Middle frontal gyrus (tissue), 1 donor: Measurements from ENCODE around the gene C1orf115.
"Not testable (repeated sequence)": the region's sequence is repeated elsewhere in the genome, so short reads cannot be mapped to it uniquely, and the experiment has no call there.

ENCODE experiments used
- DNase-seq: peaks from one replicate; pipeline ENCODE4 v3.0.0-alpha.2; 2015; ENCODE audit warnings: low spot score; ENCODE audit errors: extremely low spot score

C1orf115 gene

DNA sequence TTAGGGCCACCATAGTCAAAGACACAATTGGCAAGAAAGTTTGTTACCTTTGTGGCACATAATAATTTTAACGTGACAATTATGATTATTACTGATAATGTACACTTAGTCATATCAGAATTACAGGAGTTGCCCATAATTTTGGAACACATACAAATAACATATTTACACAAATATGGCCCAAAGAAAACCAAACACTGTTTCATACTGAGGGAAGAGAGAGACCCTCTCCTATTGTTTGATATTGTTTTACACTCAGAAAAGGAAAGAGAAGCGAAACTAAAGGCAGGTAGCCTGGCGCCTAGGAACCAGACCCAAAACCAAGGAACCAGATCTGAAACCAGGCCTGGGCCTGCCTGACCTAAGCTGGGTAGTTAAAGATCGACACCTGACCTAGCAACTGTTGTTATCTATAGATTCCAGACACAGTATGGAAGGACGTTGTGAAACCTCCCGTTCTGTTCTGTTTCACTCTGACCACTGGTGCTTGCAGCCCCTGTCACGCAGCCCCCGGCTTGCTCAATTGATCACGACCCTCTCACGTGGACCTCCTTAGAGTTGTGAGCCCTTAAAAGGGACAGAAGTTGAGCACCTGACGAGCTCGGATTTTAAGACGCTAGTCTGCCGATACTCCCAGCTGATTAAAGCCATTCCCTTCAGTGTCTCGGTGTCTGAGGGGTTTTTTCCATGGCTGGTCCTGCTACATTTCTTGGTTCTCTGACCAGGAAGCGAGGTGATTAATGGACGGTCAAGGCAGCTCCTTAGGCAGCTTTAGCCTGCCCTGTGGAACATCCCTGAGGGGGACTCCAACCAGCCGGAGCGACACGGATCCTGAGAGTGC is 27.9 kb downstream of the C1orf115 start:
- DNase-seq: no peak

- DNase-seq: not testable (repeated sequence)
Measured at GRCh38 chr1:220721266-220721665, 31.1 kb downstream of the C1orf115 start.

- DNase-seq: no peak
Measured at GRCh38 chr1:220726634-220727033, 36.5 kb downstream of the C1orf115 start.

DNA sequence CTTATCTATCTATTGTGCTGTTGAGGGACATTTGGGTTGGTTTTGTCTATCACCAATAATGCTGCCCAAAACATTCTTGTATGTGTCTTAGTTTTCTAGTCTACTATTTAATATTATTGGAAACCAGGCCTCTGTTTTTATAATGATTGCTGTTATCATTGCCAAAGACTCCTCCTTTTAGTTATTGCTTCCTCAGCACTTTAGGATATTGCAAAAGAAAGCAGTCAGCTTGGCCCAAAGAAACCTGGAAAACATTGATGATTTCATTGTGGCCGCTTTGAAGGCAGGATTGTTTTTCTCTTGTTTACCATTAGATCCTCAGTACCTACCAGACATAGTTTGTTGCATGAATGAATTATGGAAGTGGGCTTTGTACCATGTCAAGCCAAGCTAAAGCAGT is 37.4 kb downstream of the C1orf115 start:
- no peak for DNase-seq

GRCh38 chr1:220730486-220730885 is 40.3 kb downstream of the C1orf115 start:
- no peak for DNase-seq

DNA sequence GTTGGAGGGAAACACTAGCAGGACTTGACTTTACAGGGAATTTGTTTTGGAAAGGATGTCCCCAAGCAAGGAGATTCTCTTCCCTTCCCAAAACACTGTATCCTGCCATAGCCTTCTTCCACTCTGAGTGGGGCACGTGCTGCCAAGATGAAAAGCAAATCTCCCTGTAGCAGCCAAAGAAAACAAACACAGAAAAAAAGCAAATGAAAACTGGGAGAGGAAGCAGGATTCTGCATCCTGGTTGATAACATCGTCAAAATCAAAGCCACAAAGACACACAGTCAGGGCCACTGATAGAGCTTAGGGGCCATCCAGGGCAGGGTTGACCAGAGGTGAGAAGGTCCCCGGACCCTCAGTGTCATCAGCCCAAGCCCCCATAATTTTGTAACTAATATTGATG is 42.0 kb downstream of the C1orf115 start:
- DNase-seq: no peak

- DNase-seq: no peak
Measured at GRCh38 chr1:220732621-220733020, 42.5 kb downstream of the C1orf115 start.

DNA sequence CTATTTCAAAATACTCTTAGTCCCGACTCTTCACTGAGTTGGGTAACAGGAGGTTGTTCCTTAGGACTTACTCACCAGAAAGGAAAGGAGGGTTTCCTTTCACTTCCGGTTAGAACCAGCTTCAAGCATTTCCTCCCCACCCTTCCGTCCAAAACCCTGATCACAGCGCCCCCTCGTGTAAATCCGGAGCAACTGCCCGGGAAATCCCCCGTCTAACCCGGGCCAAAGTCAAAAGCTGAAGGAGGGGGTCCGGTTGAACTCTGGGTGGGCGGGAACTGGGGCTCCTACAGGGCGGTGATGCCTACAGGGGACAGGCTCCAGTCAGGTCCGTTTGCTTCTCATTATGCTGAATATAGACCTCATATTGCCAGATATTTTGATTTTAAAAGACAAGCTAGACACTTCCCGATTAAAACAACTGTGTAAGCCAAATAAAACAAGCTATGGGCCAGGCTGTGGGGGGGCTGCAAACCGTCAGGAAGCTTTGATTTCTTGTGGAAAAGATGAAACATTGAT is 43.0 kb downstream of the C1orf115 start:
- peak; percentile 31 for DNase-seq

DNA sequence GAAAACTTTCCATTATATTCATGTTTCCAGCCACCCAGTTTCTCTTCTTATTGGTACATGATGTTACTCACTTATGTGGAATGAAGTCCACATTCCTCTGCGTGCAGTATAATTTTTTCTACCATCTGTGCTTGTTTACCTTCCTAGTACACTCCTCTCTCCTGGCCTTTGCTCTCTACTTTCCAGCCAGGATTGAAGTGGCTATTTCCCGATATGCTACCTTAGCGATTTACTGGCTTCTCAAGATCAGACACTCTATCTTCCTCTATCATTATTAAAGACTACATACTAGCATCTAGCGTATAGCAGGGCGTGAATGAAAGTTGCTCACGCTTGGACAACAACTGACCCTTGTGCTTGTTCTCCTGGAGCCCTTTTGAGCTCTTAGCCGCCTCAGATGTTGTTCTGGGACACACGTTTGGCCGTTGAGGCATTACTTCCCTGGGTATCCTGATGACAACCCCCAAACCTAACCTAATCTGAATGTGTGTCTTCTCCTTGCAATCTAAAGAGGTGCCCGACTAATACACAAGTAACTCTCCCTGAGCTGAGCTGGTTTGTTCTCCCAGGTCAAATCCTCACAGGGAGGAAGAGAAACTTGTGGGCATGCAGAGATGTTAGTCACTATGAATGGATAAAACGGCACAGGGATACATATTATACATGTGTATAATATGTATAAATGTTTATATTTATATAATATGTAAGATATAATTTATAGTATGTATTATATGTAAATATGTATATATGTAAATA is 44.6 kb downstream of the C1orf115 start:
- no peak for DNase-seq

- not testable (repeated sequence) for DNase-seq
Measured at GRCh38 chr1:220736283-220736682, 46.1 kb downstream of the C1orf115 start.

DNA sequence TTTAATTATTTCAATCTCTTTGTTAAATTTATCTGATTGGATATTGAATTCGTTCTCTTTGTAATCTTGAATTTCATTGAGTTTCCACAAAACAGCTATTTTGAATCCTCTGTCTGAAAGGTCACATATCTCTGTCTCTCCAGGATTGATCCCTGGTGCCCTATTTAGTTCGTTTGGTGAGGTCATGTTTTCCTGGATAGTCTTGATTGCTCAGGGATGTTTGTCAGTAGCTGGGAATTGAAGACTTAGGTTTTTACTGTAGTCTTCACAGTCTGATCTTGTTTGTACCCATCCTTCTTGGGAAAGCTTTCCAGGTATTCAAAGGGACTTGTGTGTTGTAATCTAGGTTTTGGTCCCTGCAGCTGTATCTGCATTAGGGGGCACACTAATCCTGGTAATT is 51.2 kb downstream of the C1orf115 start:
- no peak for DNase-seq

- DNase-seq: no peak
Measured at GRCh38 chr1:220741825-220742224, 51.7 kb downstream of the C1orf115 start.

- DNase-seq: no peak
Measured at GRCh38 chr1:220742520-220742919, 52.4 kb downstream of the C1orf115 start.

- DNase-seq: no peak
Measured at GRCh38 chr1:220746851-220747250, 56.7 kb downstream of the C1orf115 start.

DNA sequence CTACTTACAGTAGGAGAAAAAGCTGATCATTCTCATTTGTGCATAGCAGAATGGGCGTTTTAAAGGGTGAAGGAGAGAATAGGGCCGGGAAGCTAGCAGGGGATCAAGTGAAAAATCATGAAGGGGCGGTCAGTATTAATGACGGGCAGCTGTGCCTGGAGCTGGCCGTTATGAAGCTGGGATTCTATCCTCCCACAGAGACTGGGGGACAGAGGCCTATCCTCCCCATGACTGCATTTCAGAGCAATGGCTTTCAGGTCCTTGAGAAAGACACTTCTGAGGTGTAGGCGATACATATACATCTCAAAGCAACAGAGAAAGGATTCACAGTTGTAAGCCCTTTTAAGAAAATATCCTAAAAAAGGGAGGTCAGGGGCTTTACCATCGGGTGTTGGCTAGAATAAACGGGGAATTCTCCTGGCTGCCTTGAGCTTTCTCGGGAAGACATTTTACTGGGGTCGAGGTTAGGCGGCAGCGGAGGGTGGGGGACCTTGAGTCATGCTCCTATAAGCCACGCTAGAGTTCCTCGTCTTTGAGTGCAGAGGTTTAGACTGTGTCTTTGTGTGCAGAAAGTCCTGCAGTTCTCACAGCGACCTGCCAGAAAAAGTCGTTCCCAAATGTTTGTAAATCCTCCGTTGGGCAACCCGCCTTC is 57.4 kb downstream of the C1orf115 start:
- no peak for DNase-seq

GRCh38 chr1:220748089-220748934 is 58.1 kb downstream of the C1orf115 start, which contains the start of gene MTARC2:
TSS of gene MTARC2 (plus strand) at chr1:220748322. CDS start at chr1:220748532, 210 bp downstream.
- peak; percentile 34 for DNase-seq
